Measurements from ENCODE around the gene SLC44A3. TPM values are rescaled to one million over a fixed set of nuclear protein-coding genes. Genes with fewer than 3 reads are reported as not detected.
A peak's percentile ranks its signal among the peaks of the same experiment; 100 is the strongest.

SLC44A3 gene
- total RNA-seq, 6 experiments from 2014 or later = 1.9 to 8.7 (median 7.4) TPM

DNA sequence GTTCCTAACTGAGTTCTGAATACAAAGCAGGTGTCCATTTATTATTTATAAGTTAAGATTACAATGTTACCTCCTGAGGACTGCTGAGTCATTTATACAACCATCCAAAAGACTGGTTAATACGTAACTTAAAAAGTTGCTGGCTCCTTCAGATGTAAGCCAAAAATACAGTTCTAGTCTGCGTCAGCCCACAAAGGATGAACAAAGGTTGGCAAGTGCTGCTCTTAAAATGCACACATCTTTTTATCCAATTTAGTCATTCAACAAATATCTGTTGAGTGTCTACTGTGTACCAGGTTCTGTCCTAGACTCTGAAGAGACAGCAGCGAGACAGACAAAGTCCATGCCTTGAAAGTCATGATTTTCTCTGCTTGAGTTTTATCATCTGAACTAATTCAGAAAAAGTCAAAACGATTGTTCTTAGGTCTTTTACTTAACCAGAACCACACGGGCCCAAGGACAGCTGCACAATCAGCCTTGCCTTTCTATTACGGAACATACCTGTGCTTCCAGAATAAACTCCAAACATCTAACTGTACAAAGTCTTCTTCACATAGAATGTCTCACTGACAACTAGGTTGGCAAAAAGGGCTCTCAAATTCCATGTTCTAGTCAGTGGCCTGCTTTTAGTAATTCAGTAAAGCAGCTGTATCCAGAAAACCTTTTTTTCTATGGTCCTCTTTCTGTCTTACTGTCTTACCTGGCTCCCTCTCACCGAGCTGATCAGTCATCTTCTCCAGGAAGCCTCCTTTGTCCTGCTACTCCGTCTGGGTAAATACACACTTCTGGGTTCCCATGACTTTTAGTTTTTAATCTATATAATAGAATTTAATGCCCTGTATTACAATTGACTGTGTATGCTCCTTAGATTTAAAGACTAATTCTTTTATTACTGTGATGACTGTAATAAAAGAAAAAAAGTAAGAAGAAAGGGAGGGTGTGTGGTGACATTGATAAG lies 122.3 kb downstream of the SLC44A3 start:
- DNase-seq (peak in 1 of 3 donors; percentile 67), ATAC-seq (peak; percentile 86 to 94 (median 88))
- Histone ChIP-seq H3K36me3 (no peaks in the 10 kb centered on the region), H3K27ac (peak overlapping the region; percentile 8 to 80 (median 54)), H3K4me1 (peaks cover 0 to 31% (median 8%) of the 10 kb centered on the region in 4 donors), H3K9me3 (no peaks in the 10 kb centered on the region), H3K4me3 (no peak overlapping the region), H3K27me3 (no peaks in the 10 kb centered on the region)
- 24% methylated on average over 8 of the region's 8 CpGs for WGBS (ENCODE audit: insufficient coverage, low coverage, low lambda C conversion rate, missing lambda C conversion rate)
- no peak for TF ChIP-seq POLR2A (IDR thresholded peaks at IDR 0.05)
- TF ChIP-seq, protein P1, sequence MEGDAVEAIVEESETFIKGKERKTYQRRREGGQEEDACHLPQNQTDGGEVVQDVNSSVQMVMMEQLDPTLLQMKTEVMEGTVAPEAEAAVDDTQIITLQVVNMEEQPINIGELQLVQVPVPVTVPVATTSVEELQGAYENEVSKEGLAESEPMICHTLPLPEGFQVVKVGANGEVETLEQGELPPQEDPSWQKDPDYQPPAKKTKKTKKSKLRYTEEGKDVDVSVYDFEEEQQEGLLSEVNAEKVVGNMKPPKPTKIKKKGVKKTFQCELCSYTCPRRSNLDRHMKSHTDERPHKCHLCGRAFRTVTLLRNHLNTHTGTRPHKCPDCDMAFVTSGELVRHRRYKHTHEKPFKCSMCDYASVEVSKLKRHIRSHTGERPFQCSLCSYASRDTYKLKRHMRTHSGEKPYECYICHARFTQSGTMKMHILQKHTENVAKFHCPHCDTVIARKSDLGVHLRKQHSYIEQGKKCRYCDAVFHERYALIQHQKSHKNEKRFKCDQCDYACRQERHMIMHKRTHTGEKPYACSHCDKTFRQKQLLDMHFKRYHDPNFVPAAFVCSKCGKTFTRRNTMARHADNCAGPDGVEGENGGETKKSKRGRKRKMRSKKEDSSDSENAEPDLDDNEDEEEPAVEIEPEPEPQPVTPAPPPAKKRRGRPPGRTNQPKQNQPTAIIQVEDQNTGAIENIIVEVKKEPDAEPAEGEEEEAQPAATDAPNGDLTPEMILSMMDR (IDR thresholded peaks at IDR 0.05) = no peak
- intact Hi-C loops (cut with DNase I) = no loop called here

Other genes starting within 250 kb of the SLC44A3 start
- 100 to 1,000 TPM in 2 of 6 experiments, 10 to 100 TPM in 4; 90.5 to 125 (median 99.3) TPM for gene CNN3, start 106.8 kb downstream of the SLC44A3 start, total RNA-seq